Stimulated activated CD8-positive, alpha-beta memory T cell treated with anti-CD3 and anti-CD28 coated beads, Interleukin-15, amount 100 ng/mL, for 4 hours (primary cell): Measurements from ENCODE around the gene UNC93A.

Source experiments
- DNase-seq, 2 donors: peaks; one replicate each; pipeline ENCODE4 v3.0.0-alpha.2; 2020; ENCODE audit warnings: low read depth in 2 of 2

The UNC93A gene

GRCh38 chr6:167293088-167293589 is 2.0 kb downstream of the UNC93A start:
- no peak for DNase-seq

DNA sequence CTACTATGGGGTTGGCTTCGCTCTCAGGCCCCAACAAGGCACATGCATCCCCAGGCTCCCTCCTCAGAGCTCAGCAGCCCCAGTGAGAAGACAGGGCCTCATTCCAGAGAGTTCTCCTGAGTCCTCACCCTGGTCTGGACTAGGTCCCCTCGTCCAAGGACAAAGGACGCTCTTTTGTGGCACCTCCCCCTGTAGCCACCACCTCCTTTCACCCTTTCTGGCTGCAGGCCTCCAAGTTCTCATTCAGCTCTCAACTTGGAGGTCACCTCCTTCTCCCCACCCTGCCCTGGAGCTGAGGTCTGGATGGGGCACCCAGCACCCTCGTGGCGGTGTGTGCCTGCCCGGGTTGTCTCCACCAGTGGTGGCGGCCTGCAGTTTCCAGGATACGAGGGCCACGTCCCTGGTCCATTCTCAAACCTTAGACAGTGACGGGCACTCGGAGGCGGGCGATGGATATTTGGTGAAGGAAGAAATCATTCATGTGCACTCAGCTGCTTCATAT is 2.5 kb downstream of the UNC93A start:
- DNase-seq: no peak

DNA sequence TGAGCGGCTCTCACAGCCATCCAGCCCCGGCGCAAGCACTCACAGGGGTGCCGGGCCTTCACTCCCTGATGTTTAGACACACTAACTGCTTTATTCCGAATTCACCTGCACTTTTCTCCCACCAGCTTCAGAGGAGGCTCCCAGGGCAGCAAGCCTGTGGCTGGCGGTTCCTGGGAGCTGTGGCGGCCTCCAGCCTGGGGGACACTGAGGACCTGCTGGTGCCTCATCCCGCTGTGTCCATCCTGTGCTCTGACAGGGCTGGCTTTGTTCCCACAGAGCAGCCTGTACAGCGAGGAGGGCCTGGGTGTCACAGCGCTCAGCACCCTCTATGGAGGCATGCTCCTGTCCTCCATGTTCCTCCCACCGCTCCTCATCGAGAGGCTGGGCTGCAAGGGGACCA is 3.1 kb downstream of the UNC93A start:
- no peak for DNase-seq

DNA sequence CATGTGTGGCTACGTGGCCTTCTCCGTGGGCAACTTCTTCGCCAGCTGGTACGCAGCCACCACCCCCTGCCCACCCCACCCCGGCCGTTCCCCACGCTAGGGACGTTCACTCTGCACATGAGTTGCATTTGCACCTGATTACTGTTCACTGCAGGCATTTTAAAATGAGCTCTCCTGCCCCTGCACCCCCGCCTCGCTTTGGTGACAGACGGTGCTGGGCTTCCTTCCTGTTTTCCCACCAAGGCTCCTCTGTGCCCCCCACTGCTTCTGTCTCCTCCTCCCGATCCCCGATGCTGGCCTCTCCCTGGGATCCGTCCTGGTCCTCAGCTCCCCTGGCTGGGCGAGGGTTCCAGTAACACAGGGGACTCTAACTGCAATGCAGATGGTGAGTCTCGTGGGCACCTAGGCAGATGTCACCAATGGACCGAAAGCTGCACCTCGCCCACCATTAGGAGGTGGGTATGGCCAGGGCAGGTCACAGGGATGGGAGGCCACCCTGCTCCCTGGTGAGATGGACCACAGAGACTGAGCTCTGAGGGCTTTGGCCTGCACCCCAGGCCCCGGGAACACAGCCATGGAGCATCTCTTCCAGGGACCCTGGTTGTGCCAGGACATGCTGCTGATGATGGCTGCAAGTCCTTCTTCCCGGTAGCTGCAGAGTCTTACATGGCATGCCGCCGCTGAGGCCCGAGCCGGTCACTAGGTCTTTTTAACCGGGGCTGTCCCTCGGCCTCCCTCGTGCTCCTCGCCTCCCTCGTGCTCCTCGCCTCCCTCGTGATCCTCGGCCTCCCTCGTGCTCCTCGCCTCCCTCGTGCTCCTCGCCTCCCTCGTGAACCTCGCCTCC is 3.8 kb downstream of the UNC93A start:
- no peak for DNase-seq

DNA sequence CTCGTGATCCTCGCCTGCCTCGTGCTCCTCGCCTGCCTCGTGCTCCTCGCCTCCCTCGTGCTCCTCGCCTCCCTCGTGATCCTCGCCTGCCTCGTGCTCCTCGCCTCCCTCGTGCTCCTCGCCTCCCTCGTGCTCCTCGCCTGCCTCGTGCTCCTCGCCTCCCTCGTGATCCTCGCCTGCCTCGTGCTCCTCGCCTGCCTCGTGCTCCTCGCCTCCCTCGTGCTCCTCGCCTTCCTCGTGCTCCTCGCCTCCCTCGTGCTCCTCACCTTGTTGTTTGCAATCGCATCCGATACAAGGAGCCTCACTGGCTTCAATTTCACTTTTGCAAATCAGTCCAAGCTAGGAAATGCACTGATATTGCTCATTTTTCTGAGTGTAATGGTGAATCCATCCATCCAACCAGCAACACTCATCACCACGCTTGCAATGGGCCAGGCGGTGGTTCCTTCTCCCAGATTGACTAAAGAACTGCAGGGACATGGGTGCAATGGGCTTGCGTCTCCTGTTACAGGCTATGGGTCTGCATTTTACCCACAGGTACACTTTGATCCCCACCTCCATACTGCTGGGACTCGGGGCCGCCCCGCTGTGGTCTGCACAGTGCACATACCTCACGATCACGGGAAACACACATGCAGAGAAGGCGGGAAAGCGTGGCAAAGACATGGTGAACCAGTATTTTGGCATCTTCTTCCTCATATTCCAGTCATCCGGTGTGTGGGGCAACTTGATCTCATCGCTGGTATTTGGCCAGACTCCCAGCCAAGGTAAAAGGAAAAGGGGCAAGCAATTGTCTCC is 4.6 kb downstream of the UNC93A start:
- no peak for DNase-seq

DNA sequence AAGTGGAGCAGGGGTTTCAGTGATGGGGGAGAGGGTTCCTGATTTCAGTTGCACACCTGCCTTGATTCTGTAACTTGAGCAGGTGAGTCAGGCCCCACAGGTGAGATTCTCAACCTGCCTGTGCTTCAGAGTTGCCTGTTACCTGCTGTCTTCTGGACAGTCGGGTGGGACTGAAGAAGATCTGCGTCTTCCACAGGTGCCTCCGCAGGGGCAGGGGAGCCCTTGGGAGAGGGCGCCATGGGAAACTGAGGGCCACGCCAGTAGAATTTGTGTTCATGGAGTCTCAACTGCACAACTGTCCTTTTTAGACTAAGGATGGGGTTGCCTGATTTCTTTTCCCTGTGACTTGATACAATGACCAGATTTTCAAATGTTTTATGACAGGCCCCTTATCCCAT is 5.2 kb downstream of the UNC93A start:
- no peak for DNase-seq

DNA sequence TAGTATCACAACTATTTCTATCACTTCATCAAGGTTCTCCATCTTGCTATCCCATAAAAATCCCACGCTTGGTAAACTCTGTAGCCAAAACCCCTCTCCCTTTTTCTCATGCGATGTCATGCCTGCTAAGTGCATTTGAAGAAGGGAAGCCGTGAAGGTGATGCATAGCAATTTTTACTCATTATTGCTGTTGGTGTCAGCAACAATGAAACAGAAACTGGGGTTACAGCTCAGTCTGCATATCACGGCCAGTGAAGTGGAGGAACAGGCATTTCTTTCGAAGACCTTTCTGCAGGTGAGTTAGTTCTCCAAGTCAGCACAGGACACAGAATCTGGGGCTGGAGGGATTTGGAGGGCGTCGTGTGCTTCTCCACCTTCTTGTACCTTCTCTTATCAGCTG is 5.8 kb downstream of the UNC93A start:
- DNase-seq: no peak

GRCh38 chr6:167298127-167298526 is 7.0 kb downstream of the UNC93A start:
- no peak for DNase-seq

GRCh38 chr6:167299641-167300308 is 8.7 kb downstream of the UNC93A start:
- DNase-seq: no peak

DNA sequence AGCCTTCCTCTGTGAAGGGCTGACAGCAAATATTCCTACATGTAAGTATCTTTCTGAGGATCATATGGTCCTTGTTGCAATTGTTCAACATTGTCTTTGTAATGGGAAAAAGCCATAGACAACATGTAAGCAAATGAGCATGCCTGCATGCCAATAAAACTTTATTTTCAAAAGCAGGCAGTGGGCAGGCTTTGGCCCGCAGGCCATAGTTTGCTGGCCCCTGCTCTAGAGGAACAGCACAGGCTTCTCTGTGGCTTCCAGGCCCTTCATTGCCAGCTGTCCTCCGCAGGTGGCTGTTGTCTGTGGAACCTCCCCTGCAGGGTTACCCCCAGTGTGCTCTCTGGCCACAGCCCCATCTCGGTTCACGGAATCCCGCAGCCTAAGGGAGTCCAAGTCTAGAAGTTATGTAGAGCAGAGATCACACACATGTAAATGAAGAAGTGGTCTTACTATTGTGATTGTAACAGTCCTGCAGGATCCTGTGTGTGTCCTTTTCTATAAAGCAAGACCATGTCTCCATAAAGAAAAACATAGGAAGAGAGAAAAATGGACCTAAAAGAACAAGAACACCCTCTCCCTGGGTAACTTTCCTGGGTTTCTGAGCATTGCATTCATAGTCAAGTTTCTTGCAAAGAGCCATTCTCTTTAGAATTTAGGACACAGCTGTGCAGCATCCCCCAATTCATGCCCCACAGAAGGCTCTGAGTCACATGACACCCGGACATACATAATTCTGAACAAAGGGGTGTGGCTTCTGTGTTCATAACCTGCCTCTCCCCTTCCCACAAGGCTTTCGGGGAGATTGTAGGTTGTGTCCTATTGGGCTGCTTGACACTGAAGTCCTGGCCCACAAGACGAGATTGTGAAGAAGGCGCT is 10.0 kb downstream of the UNC93A start:
- DNase-seq: no peak

GRCh38 chr6:167302074-167302473 is 11.0 kb downstream of the UNC93A start:
- no peak for DNase-seq

- no peak for DNase-seq
These were observed 11.7 kb downstream of the UNC93A start for GRCh38 chr6:167302796-167303195.

GRCh38 chr6:167303675-167304625 is 12.8 kb downstream of the UNC93A start:
- DNase-seq: no peak

- no peak for DNase-seq
These were observed 13.8 kb downstream of the UNC93A start for GRCh38 chr6:167304912-167305311.

DNA sequence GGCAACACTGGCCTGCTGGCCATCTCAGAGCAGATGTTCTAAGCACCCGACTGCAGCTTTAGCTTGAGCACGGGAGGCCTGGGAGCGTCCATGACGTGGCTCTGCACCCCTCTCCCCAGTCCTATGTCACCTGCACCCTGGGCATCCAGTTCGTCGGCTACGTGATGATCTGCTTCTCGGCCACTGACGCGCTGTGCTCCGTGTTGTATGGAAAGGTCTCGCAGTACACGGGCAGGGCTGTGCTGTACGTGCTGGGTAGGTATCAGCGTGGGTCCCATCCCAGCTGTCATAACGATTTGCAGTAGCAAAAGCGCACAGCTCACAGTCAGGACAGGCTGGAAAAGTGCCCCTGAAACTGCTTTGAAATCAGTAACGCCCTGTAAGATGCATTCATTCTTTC is 14.7 kb downstream of the UNC93A start:
- DNase-seq: no peak

GRCh38 chr6:167306401-167306998 is 15.4 kb downstream of the UNC93A start:
- DNase-seq: no peak

GRCh38 chr6:167307342-167307955 is 16.3 kb downstream of the UNC93A start:
- DNase-seq: no peak

GRCh38 chr6:167308207-167308606 is 17.1 kb downstream of the UNC93A start:
- no peak for DNase-seq
